Esophagus muscularis mucosa (tissue), 4 donors: Measurements from ENCODE around the gene GRM4.

Experiments
- EP300 ChIP-seq: sonication (generic); formaldehyde crosslinking; IDR thresholded peaks from one replicate; pipeline ENCODE4 v1.6.1; 2017; ENCODE audit warnings: antibody characterized with exemption
- POLR2A ChIP-seq: fragments of 450-650 bp; IDR thresholded peaks from one replicate; pipeline ENCODE4 v1.6.1; 2017; ENCODE audit warnings: antibody characterized with exemption, moderate library complexity, mild to moderate bottlenecking, low read depth
- POLR2AphosphoS5 ChIP-seq, 2 donors: sonication (generic); formaldehyde crosslinking; IDR thresholded peaks; one replicate each; pipeline ENCODE4 v1.6.1; 2017; ENCODE audit warnings: antibody characterized with exemption in 2 of 2
- TF ChIP-seq, protein P1 (sequence below), 3 experiments: fragments of 200-600 bp in 2 of 3; fragments of 450-650 bp in 1 of 3; sonication (generic) in 2 of 3; IDR thresholded peaks; one replicate each; pipeline ENCODE4 v1.5.1; 2017 to 2019; ENCODE audit warnings: antibody characterized with exemption in 3 of 3, mild to moderate bottlenecking in 2 of 3, moderate library complexity in 1 of 3

DNA sequence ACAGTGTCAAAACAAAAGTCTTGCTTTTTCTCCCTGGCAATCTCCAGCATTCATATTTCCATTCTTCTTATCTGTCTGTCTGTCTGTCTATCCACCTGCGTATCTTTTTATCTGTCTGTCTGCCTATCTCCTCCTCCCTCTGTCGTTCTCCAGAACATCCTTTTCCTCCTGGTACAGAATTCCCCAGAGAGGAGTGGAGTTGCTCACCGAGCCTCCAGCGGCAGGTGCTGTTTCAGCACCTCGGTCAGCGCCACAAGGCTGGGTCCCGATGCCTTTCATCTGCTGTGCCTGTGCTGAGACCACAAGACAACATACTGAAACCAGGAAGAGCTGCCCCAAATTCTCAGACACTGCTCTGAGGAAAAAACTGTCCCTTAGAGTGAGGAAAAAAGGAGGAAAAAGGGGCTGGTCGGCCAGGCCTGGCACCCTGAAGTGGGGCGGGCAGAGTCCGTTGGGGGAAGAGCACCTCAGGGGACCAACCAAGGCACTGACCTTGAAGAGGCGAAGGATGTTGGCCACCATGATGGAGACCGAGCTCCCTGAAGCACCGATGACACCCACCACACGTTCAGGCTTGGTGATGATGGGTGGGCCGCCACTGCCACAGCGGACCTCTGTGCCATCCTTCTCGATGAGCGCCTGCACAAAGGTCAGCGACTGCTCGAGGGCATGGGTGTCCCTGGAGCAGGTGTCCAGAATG lies 13.3 kb downstream of the GRM4 start:
- TF ChIP-seq POLR2AphosphoS5 (IDR thresholded peaks at IDR 0.05) = no peak
- TF ChIP-seq, protein P1, sequence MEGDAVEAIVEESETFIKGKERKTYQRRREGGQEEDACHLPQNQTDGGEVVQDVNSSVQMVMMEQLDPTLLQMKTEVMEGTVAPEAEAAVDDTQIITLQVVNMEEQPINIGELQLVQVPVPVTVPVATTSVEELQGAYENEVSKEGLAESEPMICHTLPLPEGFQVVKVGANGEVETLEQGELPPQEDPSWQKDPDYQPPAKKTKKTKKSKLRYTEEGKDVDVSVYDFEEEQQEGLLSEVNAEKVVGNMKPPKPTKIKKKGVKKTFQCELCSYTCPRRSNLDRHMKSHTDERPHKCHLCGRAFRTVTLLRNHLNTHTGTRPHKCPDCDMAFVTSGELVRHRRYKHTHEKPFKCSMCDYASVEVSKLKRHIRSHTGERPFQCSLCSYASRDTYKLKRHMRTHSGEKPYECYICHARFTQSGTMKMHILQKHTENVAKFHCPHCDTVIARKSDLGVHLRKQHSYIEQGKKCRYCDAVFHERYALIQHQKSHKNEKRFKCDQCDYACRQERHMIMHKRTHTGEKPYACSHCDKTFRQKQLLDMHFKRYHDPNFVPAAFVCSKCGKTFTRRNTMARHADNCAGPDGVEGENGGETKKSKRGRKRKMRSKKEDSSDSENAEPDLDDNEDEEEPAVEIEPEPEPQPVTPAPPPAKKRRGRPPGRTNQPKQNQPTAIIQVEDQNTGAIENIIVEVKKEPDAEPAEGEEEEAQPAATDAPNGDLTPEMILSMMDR (IDR thresholded peaks at IDR 0.05) = no peak
- TF ChIP-seq POLR2A = no peak
- no peak for TF ChIP-seq EP300
